SU-DHL-6 (cell line): Measurements from ENCODE around the gene CLDN9.

Source experiments
- H2AFZ ChIP-seq: fragments of 200-600 bp; sonication (generic); 2 replicates; pipeline ENCODE4 v1.6.1; 2014; ENCODE audit warnings: low read depth, mild to moderate bottlenecking, moderate library complexity, mixed read lengths, antibody characterized with exemption, low read length; ENCODE audit not compliant: severe bottlenecking
- H3F3A ChIP-seq: fragments of 200-600 bp; shearing (Covaris generic); 2 replicates; pipeline ENCODE4 v1.6.0; 2016; ENCODE audit warnings: antibody characterized with exemption, mild to moderate bottlenecking; ENCODE audit not compliant: insufficient read depth
- H3K27ac ChIP-seq: fragments of 200-600 bp; sonication (generic); 2 replicates; pipeline ENCODE4 v1.5.1; 2016; ENCODE audit warnings: low read depth, mild to moderate bottlenecking, low read length, moderate library complexity, mixed read lengths
- H3K27me3 ChIP-seq: fragments of 200-600 bp; sonication (generic), shearing (Covaris generic); 2 replicates; pipeline ENCODE4 v1.6.0; 2014; ENCODE audit warnings: mild to moderate bottlenecking, low read length
- H3K36me3 ChIP-seq: fragments of 200-600 bp; sonication (generic); 2 replicates; pipeline ENCODE4 v1.6.1; 2014; ENCODE audit warnings: mild to moderate bottlenecking, low read length, mixed read lengths
- H3K4me2 ChIP-seq: fragments of 300-600, 200-600 bp; shearing (Covaris generic), sonication (generic); 2 replicates; pipeline ENCODE4 v1.6.0; 2014; ENCODE audit warnings: low read length, low read depth, mild to moderate bottlenecking; ENCODE audit not compliant: poor library complexity, severe bottlenecking
- H3K4me3 ChIP-seq: fragments of 200-600 bp; sonication (generic); 2 replicates; pipeline ENCODE4 v1.5.1; 2014; ENCODE audit warnings: antibody characterized with exemption, low read length, mild to moderate bottlenecking, mixed read lengths; ENCODE audit not compliant: insufficient read depth, poor library complexity, severe bottlenecking
- H3K79me2 ChIP-seq: fragments of 200-600 bp; sonication (generic); 2 replicates; pipeline ENCODE4 v1.6.1; 2014; ENCODE audit warnings: mild to moderate bottlenecking, low read length, moderate library complexity; ENCODE audit not compliant: insufficient read depth
- H3K9ac ChIP-seq: fragments of 200-600 bp; sonication (generic); 2 replicates; pipeline ENCODE4 v1.7.0; 2014; ENCODE audit warnings: mild to moderate bottlenecking, low read length
- H3K9me2 ChIP-seq: fragments of 200-600 bp; sonication (generic); replicated peaks from 2 replicates; pipeline ENCODE4 v1.6.1; 2014; ENCODE audit warnings: low read length; ENCODE audit not compliant: insufficient read depth
- H3K9me3 ChIP-seq: fragments of 200-600 bp; sonication (generic); 2 replicates; pipeline ENCODE4 v1.6.1; 2014; ENCODE audit warnings: low read length, mixed read lengths; ENCODE audit not compliant: insufficient read depth
- H4K20me1 ChIP-seq: fragments of 200-600 bp; sonication (generic); 2 replicates; pipeline ENCODE4 v1.6.1; 2014; ENCODE audit warnings: low read depth, mild to moderate bottlenecking, antibody characterized with exemption, low read length, moderate library complexity, mixed read lengths
- EZH2phosphoT487 ChIP-seq: fragments of 200-600 bp; sonication (generic), shearing (Covaris generic); conservative IDR thresholded peaks from 2 replicates; pipeline ENCODE4 v1.6.1; 2018; ENCODE audit warnings: mild to moderate bottlenecking, antibody characterized with exemption, low read length, moderate library complexity, mixed read lengths
- TF ChIP-seq, protein P1 (sequence below): fragments of 200-600 bp; sonication (generic); IDR thresholded peaks from one replicate; pipeline ENCODE4 v1.5.1; 2017; ENCODE audit warnings: antibody characterized with exemption, mild to moderate bottlenecking, low read length, moderate library complexity; ENCODE audit not compliant: insufficient read depth, poor library complexity, severe bottlenecking

The CLDN9 gene

DNA sequence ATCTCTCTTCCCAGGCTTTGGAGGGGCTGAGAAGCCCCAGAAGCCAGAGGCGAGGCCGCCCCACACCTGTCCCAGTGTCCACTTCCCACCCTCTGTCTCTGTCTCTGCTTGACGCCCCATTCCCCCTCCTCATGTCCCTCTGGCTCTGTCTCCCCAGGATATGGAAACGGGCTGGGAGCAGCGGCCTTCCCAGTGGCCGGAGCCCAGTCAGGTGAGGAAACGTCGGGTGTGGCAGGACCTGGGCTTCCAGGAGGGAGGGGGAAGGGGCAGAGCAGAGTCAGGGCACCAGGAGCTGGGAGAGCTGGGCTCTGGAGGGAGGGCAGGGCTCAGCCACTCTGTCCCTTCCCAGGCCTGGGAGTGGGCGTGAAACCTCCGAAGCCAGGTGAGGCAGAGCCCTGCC, 21.8 kb upstream of the CLDN9 start:
- Histone ChIP-seq H3F3A (no peaks in the 10 kb centered on the region), H3K9ac (no peak overlapping the region), H3K9me2 (no peaks in the 10 kb centered on the region), H3K36me3 (no peaks in the 10 kb centered on the region), H3K9me3 (no peaks in the 10 kb centered on the region), H3K79me2 (no peaks in the 10 kb centered on the region), H3K4me2 (no peak overlapping the region), H4K20me1 (no peaks in the 10 kb centered on the region), H2AFZ (no peak overlapping the region), H3K27me3 (no peaks in the 10 kb centered on the region), H3K4me3 (no peak overlapping the region), H3K27ac (no peak overlapping the region)
- TF ChIP-seq, protein P1, sequence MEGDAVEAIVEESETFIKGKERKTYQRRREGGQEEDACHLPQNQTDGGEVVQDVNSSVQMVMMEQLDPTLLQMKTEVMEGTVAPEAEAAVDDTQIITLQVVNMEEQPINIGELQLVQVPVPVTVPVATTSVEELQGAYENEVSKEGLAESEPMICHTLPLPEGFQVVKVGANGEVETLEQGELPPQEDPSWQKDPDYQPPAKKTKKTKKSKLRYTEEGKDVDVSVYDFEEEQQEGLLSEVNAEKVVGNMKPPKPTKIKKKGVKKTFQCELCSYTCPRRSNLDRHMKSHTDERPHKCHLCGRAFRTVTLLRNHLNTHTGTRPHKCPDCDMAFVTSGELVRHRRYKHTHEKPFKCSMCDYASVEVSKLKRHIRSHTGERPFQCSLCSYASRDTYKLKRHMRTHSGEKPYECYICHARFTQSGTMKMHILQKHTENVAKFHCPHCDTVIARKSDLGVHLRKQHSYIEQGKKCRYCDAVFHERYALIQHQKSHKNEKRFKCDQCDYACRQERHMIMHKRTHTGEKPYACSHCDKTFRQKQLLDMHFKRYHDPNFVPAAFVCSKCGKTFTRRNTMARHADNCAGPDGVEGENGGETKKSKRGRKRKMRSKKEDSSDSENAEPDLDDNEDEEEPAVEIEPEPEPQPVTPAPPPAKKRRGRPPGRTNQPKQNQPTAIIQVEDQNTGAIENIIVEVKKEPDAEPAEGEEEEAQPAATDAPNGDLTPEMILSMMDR = no peak
- no peak for TF ChIP-seq EZH2phosphoT487

- no peak overlapping the region for H2AFZ ChIP-seq
- no peak overlapping the region for H3K4me2 ChIP-seq
- H3K27ac ChIP-seq = no peak overlapping the region
- H3K4me3 ChIP-seq = no peak overlapping the region
- H3K9me2 ChIP-seq = no peaks in the 10 kb centered on the region
- no peaks in the 10 kb centered on the region for H3K79me2 ChIP-seq
- no peaks in the 10 kb centered on the region for H3F3A ChIP-seq
- TF ChIP-seq EZH2phosphoT487 = no peak
- TF ChIP-seq, protein P1 = no peak
- no peak overlapping the region for H3K9ac ChIP-seq
- H4K20me1 ChIP-seq = no peaks in the 10 kb centered on the region
- no peaks in the 10 kb centered on the region for H3K27me3 ChIP-seq
- H3K9me3 ChIP-seq = no peaks in the 10 kb centered on the region
- H3K36me3 ChIP-seq = no peaks in the 10 kb centered on the region
Measured at GRCh38 chr16:2991566-2992261, 21.0 kb upstream of the CLDN9 start.

GRCh38 chr16:2992383-2993081, 20.2 kb upstream of the CLDN9 start:
- no peaks in the 10 kb centered on the region for H3K9me3 ChIP-seq
- no peak overlapping the region for H2AFZ ChIP-seq
- H3K9me2 ChIP-seq = no peaks in the 10 kb centered on the region
- no peaks in the 10 kb centered on the region for H3K27me3 ChIP-seq
- TF ChIP-seq, protein P1 = no peak
- no peak for TF ChIP-seq EZH2phosphoT487
- no peak overlapping the region for H3K4me3 ChIP-seq
- no peaks in the 10 kb centered on the region for H3F3A ChIP-seq
- no peak overlapping the region for H3K27ac ChIP-seq
- H3K4me2 ChIP-seq = no peak overlapping the region
- H3K36me3 ChIP-seq = no peaks in the 10 kb centered on the region
- no peak overlapping the region for H3K9ac ChIP-seq
- H3K79me2 ChIP-seq = no peaks in the 10 kb centered on the region
- no peaks in the 10 kb centered on the region for H4K20me1 ChIP-seq
